Measurements from ENCODE around the gene EIF3J.

EIF3J gene

GRCh38 chr15:44603126-44603525, 66.2 kb downstream of the EIF3J start:
- no peak for TF ChIP-seq EZH2phosphoT487 (IDR thresholded peaks at IDR 0.05; ENCODE audit: borderline replicate concordance)
- TF ChIP-seq, protein P1, sequence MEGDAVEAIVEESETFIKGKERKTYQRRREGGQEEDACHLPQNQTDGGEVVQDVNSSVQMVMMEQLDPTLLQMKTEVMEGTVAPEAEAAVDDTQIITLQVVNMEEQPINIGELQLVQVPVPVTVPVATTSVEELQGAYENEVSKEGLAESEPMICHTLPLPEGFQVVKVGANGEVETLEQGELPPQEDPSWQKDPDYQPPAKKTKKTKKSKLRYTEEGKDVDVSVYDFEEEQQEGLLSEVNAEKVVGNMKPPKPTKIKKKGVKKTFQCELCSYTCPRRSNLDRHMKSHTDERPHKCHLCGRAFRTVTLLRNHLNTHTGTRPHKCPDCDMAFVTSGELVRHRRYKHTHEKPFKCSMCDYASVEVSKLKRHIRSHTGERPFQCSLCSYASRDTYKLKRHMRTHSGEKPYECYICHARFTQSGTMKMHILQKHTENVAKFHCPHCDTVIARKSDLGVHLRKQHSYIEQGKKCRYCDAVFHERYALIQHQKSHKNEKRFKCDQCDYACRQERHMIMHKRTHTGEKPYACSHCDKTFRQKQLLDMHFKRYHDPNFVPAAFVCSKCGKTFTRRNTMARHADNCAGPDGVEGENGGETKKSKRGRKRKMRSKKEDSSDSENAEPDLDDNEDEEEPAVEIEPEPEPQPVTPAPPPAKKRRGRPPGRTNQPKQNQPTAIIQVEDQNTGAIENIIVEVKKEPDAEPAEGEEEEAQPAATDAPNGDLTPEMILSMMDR (conservative IDR thresholded peaks at IDR 0.05; ENCODE audit: low read length), result no peak
- H3K36me3 ChIP-seq (ENCODE audit: insufficient read depth, low read length), result peaks cover 34% of the 10 kb centered on the region; the same call in 1 of the 2 replicates

DNA sequence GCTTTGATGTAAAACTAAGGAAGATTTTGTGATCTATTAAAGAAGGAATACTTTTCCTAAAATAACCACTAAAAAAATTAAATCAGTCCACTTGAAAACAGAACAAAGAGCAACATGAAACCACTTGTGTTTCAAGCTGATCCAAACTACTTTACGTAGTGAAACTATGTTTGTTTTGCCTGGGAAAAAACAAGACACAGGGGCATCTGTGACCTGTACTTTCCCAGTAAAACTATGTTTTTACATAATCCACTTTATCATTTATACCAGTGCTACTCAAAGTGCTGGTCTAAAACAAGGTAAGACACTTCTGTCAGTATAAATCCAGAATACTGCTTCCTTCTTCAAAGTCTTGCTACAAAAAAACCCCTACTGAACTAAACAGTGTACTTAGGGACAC, 69.8 kb downstream of the EIF3J start:
- Histone ChIP-seq H3K36me3 (ENCODE audit: insufficient read depth, low read length) (peaks cover 39% of the 10 kb centered on the region; the same call in 1 of the 2 replicates), H3K4me1 (ENCODE audit: insufficient read depth, low read length, poor library complexity, severe bottlenecking) (no peaks in the 10 kb centered on the region), H3K79me2 (ENCODE audit: insufficient read depth, low read length) (no peaks in the 10 kb centered on the region), H2AFZ (ENCODE audit: low read length) (no peak overlapping the region), H3K4me2 (ENCODE audit: low read depth, low read length, poor library complexity, severe bottlenecking) (no peak overlapping the region), H3F3A (ENCODE audit: low read depth) (no peaks in the 10 kb centered on the region), H3K9ac (ENCODE audit: low read depth, low read length, poor library complexity, severe bottlenecking) (no peak overlapping the region), H3K27me3 (ENCODE audit: insufficient read depth, low read length, poor library complexity, severe bottlenecking) (no peaks in the 10 kb centered on the region), H3K9me2 (replicated peaks; ENCODE audit: low read depth, low read length) (no peaks in the 10 kb centered on the region), H4K20me1 (ENCODE audit: insufficient read depth, low read length, poor library complexity, severe bottlenecking) (no peaks in the 10 kb centered on the region), H3K9me3 (ENCODE audit: insufficient read depth, low read depth, low read length) (no peaks in the 10 kb centered on the region), H3K4me3 (ENCODE audit: low read length, poor library complexity, severe bottlenecking) (no peak overlapping the region)
- no peak for TF ChIP-seq EZH2phosphoT487 (IDR thresholded peaks at IDR 0.05; ENCODE audit: borderline replicate concordance)

More at GRCh38 chr15:44603126-44603525, 66.2 kb downstream of the EIF3J start:
- H3K79me2 ChIP-seq (ENCODE audit: insufficient read depth, low read length), result no peaks in the 10 kb centered on the region
- no peak overlapping the region for H3K4me3 ChIP-seq (ENCODE audit: low read length, poor library complexity, severe bottlenecking)
- H2AFZ ChIP-seq (ENCODE audit: low read length), result no peak overlapping the region
- no peaks in the 10 kb centered on the region for H3F3A ChIP-seq (ENCODE audit: low read depth)
- H4K20me1 ChIP-seq (ENCODE audit: insufficient read depth, low read length, poor library complexity, severe bottlenecking), result no peaks in the 10 kb centered on the region
- H3K27me3 ChIP-seq (ENCODE audit: insufficient read depth, low read length, poor library complexity, severe bottlenecking), result no peaks in the 10 kb centered on the region
- H3K9me2 ChIP-seq (replicated peaks; ENCODE audit: low read depth, low read length), result no peaks in the 10 kb centered on the region
- H3K9ac ChIP-seq (ENCODE audit: low read depth, low read length, poor library complexity, severe bottlenecking), result no peak overlapping the region
- peaks cover 6% of the 10 kb centered on the region for H3K4me1 ChIP-seq (ENCODE audit: insufficient read depth, low read length, poor library complexity, severe bottlenecking)
- no peak overlapping the region for H3K4me2 ChIP-seq (ENCODE audit: low read depth, low read length, poor library complexity, severe bottlenecking)
- no peaks in the 10 kb centered on the region for H3K9me3 ChIP-seq (ENCODE audit: insufficient read depth, low read depth, low read length)

All from Loucy (cell line).